Measurements from ENCODE around the gene SSBP3.

Gene SSBP3

DNA sequence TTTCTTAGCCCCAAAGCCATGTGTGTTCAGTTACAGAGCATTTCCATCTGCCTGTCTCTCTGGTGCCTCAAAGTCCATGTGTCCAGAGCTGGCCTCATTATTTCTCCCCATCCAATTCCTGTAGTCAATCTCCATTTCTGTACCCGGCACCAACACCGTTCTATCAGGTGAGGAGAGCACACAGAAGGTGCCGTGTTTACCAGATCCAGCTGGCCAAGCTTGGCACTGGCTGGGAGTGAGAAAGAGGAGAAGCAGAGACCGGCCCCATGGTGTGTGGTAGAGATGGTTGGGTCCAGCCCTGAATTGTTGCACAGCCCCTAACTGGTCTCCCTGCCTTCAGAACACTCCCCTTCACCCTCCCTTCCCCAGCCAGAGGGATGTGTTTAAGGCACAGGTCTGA is 7.5 kb upstream of the SSBP3 start:
- TF ChIP-seq POU2F2 (IDR thresholded peaks at IDR 0.05; ENCODE audit: low read depth, low read length) (no peak), PAX5 (IDR thresholded peaks at IDR 0.05; ENCODE audit: insufficient read depth, low read length, severe bottlenecking) (no peak), SPI1 (IDR thresholded peaks at IDR 0.05; ENCODE audit: low read depth, low read length) (no peak), POLR2A (IDR thresholded peaks at IDR 0.05; ENCODE audit: low read depth, low read length) (no peak), TAF1 (IDR thresholded peaks at IDR 0.05; ENCODE audit: low read depth, low read length) (no peak), POLR2AphosphoS5 (IDR thresholded peaks at IDR 0.05; ENCODE audit: low read depth, low read length) (no peak)
- no peak for FAIRE-seq
- no peak for DNase-seq (ENCODE audit: insufficient read length, low spot score)

DNA sequence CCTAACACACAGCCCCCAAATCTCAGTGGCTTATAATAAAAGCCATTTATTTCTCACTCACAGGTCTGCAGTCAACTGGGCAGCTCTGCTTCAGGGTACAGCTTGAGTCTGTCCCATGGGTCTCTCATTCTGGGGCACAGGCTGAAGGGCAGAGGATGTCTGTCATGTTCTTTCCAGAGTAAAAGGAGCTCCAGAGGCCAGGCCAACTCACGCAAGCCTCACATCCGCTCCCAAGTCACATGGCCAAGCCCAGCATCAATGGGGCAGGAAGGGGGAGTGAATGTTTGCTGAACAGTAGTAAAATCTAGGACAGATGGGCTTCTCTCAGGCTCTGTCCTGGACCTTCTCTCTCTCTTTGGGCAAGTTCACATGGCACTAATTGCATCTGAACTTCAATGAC is 7.1 kb upstream of the SSBP3 start:
- TF ChIP-seq POLR2AphosphoS5 (IDR thresholded peaks at IDR 0.05; ENCODE audit: low read depth, low read length): no peak
- TF ChIP-seq POU2F2 (IDR thresholded peaks at IDR 0.05; ENCODE audit: low read depth, low read length): no peak
- no peak for TF ChIP-seq POLR2A (IDR thresholded peaks at IDR 0.05; ENCODE audit: low read depth, low read length)
- no peak for TF ChIP-seq SPI1 (IDR thresholded peaks at IDR 0.05; ENCODE audit: low read depth, low read length)
- no peak for TF ChIP-seq TAF1 (IDR thresholded peaks at IDR 0.05; ENCODE audit: low read depth, low read length)
- TF ChIP-seq PAX5 (IDR thresholded peaks at IDR 0.05; ENCODE audit: insufficient read depth, low read length, severe bottlenecking): no peak
- FAIRE-seq: no peak
- DNase-seq (ENCODE audit: insufficient read length, low spot score): no peak

DNA sequence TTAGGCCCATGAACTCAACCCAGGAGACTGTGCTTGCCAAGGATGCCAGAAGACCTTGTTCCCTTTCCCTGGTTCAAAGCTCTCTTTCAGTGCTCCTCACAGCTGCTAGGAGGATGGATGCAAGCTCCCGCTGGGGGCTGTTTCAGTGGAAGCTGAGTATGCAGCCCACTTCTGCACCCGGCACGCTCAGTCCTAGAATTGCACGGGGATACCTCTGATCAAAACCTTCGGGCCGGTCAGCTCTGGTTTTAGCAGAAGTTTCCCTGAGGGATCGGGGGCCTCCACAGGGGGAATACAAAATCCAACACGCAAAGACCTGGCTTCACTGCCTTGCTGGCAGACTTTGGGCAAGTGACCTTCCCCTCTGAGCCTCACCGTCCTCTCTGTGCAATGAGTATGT is 4.2 kb upstream of the SSBP3 start:
- TF ChIP-seq SPI1 (IDR thresholded peaks at IDR 0.05; ENCODE audit: low read depth, low read length): no peak
- no peak for TF ChIP-seq POLR2AphosphoS5 (IDR thresholded peaks at IDR 0.05; ENCODE audit: low read depth, low read length)
- TF ChIP-seq POU2F2 (IDR thresholded peaks at IDR 0.05; ENCODE audit: low read depth, low read length): no peak
- TF ChIP-seq POLR2A (IDR thresholded peaks at IDR 0.05; ENCODE audit: low read depth, low read length): no peak
- no peak for TF ChIP-seq PAX5 (IDR thresholded peaks at IDR 0.05; ENCODE audit: insufficient read depth, low read length, severe bottlenecking)
- TF ChIP-seq TAF1 (IDR thresholded peaks at IDR 0.05; ENCODE audit: low read depth, low read length): no peak
- FAIRE-seq: no peak
- DNase-seq (ENCODE audit: insufficient read length, low spot score): no peak

DNA sequence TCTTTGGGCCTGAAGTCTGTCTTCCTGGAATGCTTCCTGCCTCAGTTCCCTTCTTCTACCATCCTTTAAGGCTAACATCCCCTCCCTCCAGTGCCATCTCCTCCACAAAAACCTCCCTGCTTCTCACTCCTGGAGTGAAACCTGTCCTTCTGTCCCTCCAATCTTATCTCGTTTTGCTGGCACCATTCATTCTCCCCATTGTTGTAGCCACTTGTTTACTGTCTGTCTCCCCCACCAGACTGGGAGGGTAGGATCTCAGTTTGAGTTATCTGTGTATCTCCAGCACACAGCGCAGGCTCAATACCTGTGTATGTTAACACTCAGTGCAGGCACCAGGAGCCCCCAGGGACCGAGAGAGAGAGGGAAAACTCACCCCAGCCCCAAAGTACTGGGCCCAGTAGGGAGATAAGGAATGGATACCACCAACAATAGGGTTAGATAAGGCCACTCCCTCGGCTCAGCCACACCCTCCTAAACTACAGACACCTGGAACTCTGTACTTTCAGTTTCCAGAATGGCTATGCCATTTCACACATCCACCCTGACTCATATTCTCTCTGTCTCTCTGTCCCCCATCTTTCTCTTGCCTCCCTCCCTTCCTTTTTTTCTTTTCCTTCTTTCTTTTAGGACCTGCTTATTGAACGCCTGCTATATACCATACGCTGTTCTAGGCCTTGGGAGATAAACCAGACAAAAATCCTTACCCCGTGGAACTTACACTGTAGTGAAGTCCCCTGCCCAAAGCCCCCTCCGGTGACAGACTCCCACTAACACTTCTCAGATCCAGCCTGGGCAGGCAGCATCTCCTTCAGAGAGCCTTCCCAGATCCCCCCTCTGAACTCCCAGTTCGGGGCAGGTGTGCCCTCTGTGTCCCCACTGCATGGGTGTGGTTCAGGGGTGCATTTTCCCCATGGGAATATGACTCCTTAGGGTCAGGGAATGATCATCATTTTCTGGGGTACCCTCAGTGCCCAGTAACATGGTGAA is 3.3 kb upstream of the SSBP3 start:
- TF ChIP-seq POLR2AphosphoS5 (IDR thresholded peaks at IDR 0.05; ENCODE audit: low read depth, low read length): no peak
- no peak for TF ChIP-seq POU2F2 (IDR thresholded peaks at IDR 0.05; ENCODE audit: low read depth, low read length)
- TF ChIP-seq TAF1 (IDR thresholded peaks at IDR 0.05; ENCODE audit: low read depth, low read length): no peak
- no peak for TF ChIP-seq PAX5 (IDR thresholded peaks at IDR 0.05; ENCODE audit: insufficient read depth, low read length, severe bottlenecking)
- no peak for TF ChIP-seq SPI1 (IDR thresholded peaks at IDR 0.05; ENCODE audit: low read depth, low read length)
- TF ChIP-seq POLR2A (IDR thresholded peaks at IDR 0.05; ENCODE audit: low read depth, low read length): no peak
- peak; percentile 37 for DNase-seq (ENCODE audit: insufficient read length, low spot score)
- FAIRE-seq: peak; percentile 78

DNA sequence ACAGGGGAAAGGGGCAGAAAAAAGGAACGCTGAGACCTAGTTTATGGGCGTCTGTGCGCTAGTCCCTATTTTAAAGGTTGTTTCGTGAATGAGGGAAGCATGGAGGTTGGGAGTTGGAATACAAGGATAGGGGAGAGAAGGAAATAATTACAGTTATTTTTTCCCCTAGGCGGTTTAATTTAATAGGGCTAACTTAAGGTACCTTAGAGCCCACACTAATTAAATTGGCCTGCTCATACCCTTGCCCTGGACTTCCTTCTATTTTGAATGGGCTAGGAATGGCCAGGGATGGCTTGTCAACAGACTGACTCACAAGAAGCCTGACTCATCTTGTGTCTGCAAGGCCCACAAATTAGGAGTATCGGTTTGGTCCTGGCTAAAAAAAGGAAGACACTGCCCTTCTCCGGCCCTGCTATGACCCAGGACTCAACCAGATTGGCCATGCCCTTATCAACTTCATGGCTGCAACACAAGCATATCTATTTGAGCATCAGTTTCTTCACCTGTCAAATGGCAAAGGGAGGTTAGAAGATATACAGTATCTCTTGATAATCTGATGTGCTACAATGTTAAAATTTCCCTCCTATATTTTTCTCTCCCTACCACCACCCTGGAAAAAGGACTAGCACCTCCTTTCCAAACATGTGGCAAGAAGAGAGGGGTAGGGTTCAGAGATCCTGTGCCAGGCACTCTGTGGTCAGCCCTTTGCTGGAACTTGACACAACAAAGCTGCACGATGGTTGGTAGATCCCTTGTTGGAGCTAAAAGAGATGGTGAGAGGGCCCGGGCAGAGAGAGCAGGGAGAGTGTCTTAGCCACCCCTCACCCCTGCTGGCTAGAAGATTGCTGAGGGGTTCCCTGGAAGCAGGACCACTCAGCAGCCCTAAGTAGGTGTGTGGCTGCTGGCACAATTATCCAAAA is 2.2 kb upstream of the SSBP3 start:
- TF ChIP-seq TAF1 (IDR thresholded peaks at IDR 0.05; ENCODE audit: low read depth, low read length): no peak
- TF ChIP-seq POLR2AphosphoS5 (IDR thresholded peaks at IDR 0.05; ENCODE audit: low read depth, low read length): no peak
- no peak for TF ChIP-seq SPI1 (IDR thresholded peaks at IDR 0.05; ENCODE audit: low read depth, low read length)
- no peak for TF ChIP-seq PAX5 (IDR thresholded peaks at IDR 0.05; ENCODE audit: insufficient read depth, low read length, severe bottlenecking)
- no peak for TF ChIP-seq POU2F2 (IDR thresholded peaks at IDR 0.05; ENCODE audit: low read depth, low read length)
- TF ChIP-seq POLR2A (IDR thresholded peaks at IDR 0.05; ENCODE audit: low read depth, low read length): no peak
- DNase-seq (ENCODE audit: insufficient read length, low spot score) (no peak), FAIRE-seq (peak; percentile 47)

DNA sequence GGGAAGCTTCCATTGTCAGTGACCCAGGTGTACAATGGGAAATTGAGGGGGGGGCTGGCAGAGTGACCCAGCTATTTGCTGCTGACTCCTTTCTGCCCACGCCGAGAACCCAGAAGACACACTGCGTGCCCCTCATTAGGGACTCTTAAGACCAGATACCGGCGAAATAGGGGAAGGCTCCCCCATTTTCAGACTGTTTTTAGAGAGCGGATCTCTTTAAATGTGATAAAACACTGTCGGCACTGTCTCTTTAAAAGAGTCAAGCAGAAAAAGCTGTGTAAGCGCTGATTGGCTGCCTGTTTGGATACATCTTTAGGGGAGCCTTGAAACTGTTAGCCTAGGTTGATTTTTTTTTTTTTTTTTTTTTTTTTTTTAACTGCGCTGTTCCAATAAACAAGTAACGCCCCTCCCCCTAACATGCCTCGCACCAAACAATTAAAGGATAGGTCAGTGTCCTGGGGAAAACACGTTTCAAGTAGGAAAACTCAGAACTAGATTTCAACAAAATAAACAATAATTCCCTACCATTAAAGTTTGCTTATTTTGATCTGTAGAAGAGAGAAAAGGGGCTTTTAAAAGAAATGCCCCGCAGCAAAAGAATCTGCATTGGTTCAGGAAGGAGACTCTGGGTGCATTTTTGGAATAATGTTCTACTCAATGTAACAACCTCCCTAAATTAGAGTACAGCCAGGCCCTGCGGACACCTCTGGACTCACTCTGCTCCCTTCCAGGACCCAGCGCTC is 1.4 kb upstream of the SSBP3 start:
- FAIRE-seq: peak; percentile 61
- peak; percentile 53 for DNase-seq (ENCODE audit: insufficient read length, low spot score)
- TF ChIP-seq PAX5 (IDR thresholded peaks at IDR 0.05; ENCODE audit: insufficient read depth, low read length, severe bottlenecking) (no peak), POLR2AphosphoS5 (IDR thresholded peaks at IDR 0.05; ENCODE audit: low read depth, low read length) (no peak), TAF1 (IDR thresholded peaks at IDR 0.05; ENCODE audit: low read depth, low read length) (no peak)

DNA sequence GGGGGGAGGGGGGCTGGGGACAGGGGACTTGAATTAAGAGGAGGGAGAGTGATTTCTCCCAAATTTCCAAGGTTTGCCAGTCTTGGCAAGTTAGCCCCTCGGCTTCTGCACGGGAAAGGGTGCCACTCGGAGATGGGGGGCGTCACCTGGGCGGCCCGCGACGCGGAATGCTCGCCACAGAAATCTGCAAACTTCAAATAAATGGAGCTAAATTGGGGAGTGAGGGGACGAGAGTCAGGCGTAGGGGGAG is 885 bp upstream of the SSBP3 start:
- FAIRE-seq (no peak), DNase-seq (ENCODE audit: insufficient read length, low spot score) (no peak)
- TF ChIP-seq POU2F2 (IDR thresholded peaks at IDR 0.05; ENCODE audit: low read depth, low read length): no peak
- TF ChIP-seq SPI1 (IDR thresholded peaks at IDR 0.05; ENCODE audit: low read depth, low read length): no peak
- no peak for TF ChIP-seq PAX5 (IDR thresholded peaks at IDR 0.05; ENCODE audit: insufficient read depth, low read length, severe bottlenecking)

DNA sequence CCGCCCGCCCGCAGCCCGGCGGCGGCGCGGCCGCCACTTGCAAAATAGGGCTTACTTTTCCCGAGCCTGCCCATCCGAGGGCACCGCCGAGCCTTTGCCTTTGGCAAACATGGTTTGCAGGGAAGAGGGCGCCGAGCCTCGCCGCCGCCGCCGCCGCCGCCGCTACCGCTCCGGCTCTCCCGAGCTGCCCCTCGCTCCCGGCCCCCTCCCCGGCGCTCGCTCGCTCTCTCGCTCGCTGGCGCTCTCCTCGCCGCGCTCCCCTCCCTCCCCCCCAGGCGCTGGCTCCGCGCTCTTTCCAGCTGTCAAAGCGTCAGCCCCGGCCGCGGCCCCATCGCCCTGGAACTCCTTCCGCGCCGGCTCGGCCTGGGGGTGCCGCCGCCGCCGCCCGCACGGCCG is 298 bp downstream of the SSBP3 start:
- no peak for FAIRE-seq
- no peak for TF ChIP-seq POU2F2 (IDR thresholded peaks at IDR 0.05; ENCODE audit: low read depth, low read length)
- no peak for TF ChIP-seq SPI1 (IDR thresholded peaks at IDR 0.05; ENCODE audit: low read depth, low read length)
- TF ChIP-seq POLR2AphosphoS5 (IDR thresholded peaks at IDR 0.05; ENCODE audit: low read depth, low read length): no peak
- no peak for TF ChIP-seq PAX5 (IDR thresholded peaks at IDR 0.05; ENCODE audit: insufficient read depth, low read length, severe bottlenecking)
- no peak for TF ChIP-seq POLR2A (IDR thresholded peaks at IDR 0.05; ENCODE audit: low read depth, low read length)
- TF ChIP-seq TAF1 (IDR thresholded peaks at IDR 0.05; ENCODE audit: low read depth, low read length): no peak
- DNase-seq (ENCODE audit: insufficient read length, low spot score): no peak
